Stimulated activated CD4-positive, alpha-beta T cell treated with anti-CD3 and anti-CD28 coated beads, Interleukin-15, amount 100 ng/mL, for 48 hours (primary cell): ENCODE measurements around the gene PLA2G3.

Experiments
- DNase-seq, 2 donors: peaks; one replicate each; pipeline ENCODE4 v3.0.0-alpha.2; 2020; ENCODE audit warnings: low read depth in 2 of 2

PLA2G3 gene

GRCh38 chr22:31088233-31088986, 51.9 kb downstream of the PLA2G3 start:
- no peak for DNase-seq

GRCh38 chr22:31087744-31088215, 52.5 kb downstream of the PLA2G3 start:
- no peak for DNase-seq

GRCh38 chr22:31086703-31087330, 53.5 kb downstream of the PLA2G3 start:
- no peak for DNase-seq

- DNase-seq: no peak
Observed at GRCh38 chr22:31085928-31086327, 54.4 kb downstream of the PLA2G3 start.

GRCh38 chr22:31085493-31085824, 54.8 kb downstream of the PLA2G3 start:
- no peak for DNase-seq

- DNase-seq: peak; percentile 78 to 81
Observed at GRCh38 chr22:31084811-31085492, 55.4 kb downstream of the PLA2G3 start.
